Mucosa of descending colon (tissue), 3 donors: ENCODE results near the gene AATK. TPM values are rescaled to one million over a fixed set of nuclear protein-coding genes. Genes with fewer than 3 reads are reported as not detected.

Experiments
- ATAC-seq: fragments of 200-7000 bp; cut with Tn5 transposase; one replicate; pipeline ENCODE4 v1.9.1; 2020; ENCODE audit warnings: mild to moderate bottlenecking, moderate library complexity
- DNase-seq, 3 donors: peaks; one replicate each; pipeline ENCODE4 v3.0.0-alpha.2; 2020
- H3K36me3 ChIP-seq: fragments of 200-600 bp; one replicate; pipeline ENCODE4 v1.8.0; 2021; ENCODE audit warnings: low read depth, mild to moderate bottlenecking
- H3K4me1 ChIP-seq: fragments of 200-600 bp; one replicate; pipeline ENCODE4 v1.8.0; 2021; ENCODE audit warnings: low read depth, mild to moderate bottlenecking
- H3K4me3 ChIP-seq: fragments of 200-600 bp; one replicate; pipeline ENCODE4 v1.8.0; 2021; ENCODE audit warnings: mild to moderate bottlenecking
- H3K9me3 ChIP-seq: fragments of 200-600 bp; one replicate; pipeline ENCODE4 v1.8.0; 2021; ENCODE audit warnings: mild to moderate bottlenecking
- CTCF ChIP-seq: fragments of 200-600 bp; IDR thresholded peaks from one replicate; pipeline ENCODE4 v1.8.0; 2022; ENCODE audit warnings: antibody characterized with exemption, mild to moderate bottlenecking
- intact Hi-C, 2 donors: fragments of 100-400 bp; cut with DNase I in 1 of 2; cut with micrococcal nuclease in 1 of 2; formaldehyde crosslinking; loops; one replicate each; pipeline versions ENCODE4 v1.11.0 to v1.11.1; 2022; cut with DNase I, micrococcal nuclease
- total RNA-seq, 3 donors: library from RNA; stranded (reverse); fragmentation: NEBNext Ultra II Directional in 2 of 3; extraction: Animal tissue kit (Norgen Biotek cat#: 25700) in 2 of 3; gene quantifications; one replicate each; pipeline versions ENCODE4 v1.2.1 to v1.2.4, GENCODE V29; 2021 to 2023
- donor health status: DM: no; HTN: no; CAD: no; lungs with moderate emphysema.
- donor health status: DM: no; HTN: no; CAD: no.
- donor health status: DM: no; HTN: yes; CAD: no.

The AATK gene
- total RNA-seq, 3 donors from 2014 or later, result 9.9 to 23.8 (median 15.6) TPM

DNA sequence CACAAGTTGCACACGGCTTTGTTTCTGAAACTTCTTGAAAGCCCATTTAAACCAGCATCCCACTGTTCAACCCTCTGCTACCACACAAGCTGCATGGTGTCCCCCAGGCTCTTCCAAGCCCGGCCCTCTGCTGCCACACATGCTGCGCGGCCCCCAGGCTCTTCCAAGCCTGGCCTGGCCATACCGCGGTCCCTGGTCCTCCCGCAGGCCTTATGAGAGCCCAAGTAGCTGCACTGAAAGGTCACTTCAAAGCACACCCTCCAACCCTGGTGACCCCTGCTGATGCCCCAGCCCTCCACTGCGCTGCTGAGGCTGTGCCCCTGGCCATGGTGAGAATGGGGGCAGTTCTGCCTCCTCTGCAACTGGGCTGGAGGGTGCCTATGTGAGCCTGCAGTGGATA, 26.6 kb downstream of the AATK start:
- H3K9me3 ChIP-seq, result no peaks in the 10 kb centered on the region
- no peak for ATAC-seq
- DNase-seq, result no peak
- no peaks in the 10 kb centered on the region for H3K4me1 ChIP-seq
- TF ChIP-seq CTCF, result no peak
- intact Hi-C loops, result no loop called here
- no peak overlapping the region for H3K4me3 ChIP-seq
- H3K36me3 ChIP-seq, result no peaks in the 10 kb centered on the region

DNA sequence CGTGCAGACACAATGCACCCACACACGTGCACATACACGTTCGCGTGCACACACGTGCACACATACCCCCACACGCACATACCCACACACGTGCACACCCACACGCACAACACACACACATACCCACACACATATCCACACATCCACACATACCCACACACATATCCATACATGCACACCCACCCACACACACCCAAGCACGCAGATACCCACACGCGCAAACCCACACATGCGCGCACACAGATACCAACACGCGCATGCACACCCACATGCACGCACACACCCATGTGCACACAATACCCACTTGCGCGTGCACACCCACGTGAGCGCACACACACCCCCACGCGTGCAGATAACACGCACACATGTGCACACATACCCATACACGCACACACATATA, 27.5 kb downstream of the AATK start:
- ATAC-seq, result no peak
- no peaks in the 10 kb centered on the region for H3K9me3 ChIP-seq
- intact Hi-C loops, result no loop called here
- no peaks in the 10 kb centered on the region for H3K4me1 ChIP-seq
- no peak for TF ChIP-seq CTCF
- no peak for DNase-seq
- no peak overlapping the region for H3K4me3 ChIP-seq
- no peaks in the 10 kb centered on the region for H3K36me3 ChIP-seq

DNA sequence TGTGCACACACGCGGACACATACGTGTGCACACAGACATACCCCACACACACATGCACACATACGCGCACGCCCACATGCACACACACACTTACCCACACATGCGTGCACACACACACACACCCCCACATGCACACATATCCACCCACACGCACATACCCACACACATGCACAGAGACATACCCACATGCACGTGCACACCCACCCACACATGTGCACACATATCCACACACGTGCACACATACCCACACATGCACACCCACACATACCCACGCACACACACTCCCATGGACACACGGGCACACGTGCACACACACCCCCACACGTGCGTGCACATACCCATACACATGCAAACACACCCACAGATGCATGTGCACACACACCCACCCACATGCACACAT, 27.9 kb downstream of the AATK start:
- DNase-seq (no peak), ATAC-seq (no peak)
- no peaks in the 10 kb centered on the region for H3K36me3 ChIP-seq
- TF ChIP-seq CTCF, result no peak
- no peaks in the 10 kb centered on the region for H3K4me1 ChIP-seq
- H3K4me3 ChIP-seq, result no peak overlapping the region
- intact Hi-C loops, result no loop called here
- no peaks in the 10 kb centered on the region for H3K9me3 ChIP-seq

DNA sequence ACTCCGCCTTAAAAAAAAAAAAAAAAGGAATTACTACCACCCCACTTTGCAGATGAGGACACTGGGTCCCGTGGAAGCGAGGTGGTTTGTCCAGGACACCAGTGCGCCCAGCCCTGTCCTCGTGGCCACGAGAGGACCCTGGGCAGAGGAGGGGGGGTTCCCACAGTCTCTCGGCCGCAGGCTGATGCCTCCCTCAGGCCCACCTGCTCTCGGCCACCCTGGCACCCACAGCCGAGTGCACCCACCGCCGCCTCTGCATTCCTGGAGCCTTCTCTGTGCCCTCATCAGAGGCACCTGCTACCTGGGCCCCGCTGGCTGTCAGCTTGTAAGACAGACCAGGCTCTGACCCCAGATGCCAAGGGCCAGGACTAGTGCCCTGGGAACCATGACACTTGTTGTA, 28.8 kb downstream of the AATK start:
- no peaks in the 10 kb centered on the region for H3K9me3 ChIP-seq
- intact Hi-C loops, result no loop called here
- ATAC-seq, result no peak
- no peak overlapping the region for H3K4me3 ChIP-seq
- no peak for TF ChIP-seq CTCF
- no peaks in the 10 kb centered on the region for H3K36me3 ChIP-seq
- DNase-seq, result no peak
- H3K4me1 ChIP-seq, result peaks cover 2% of the 10 kb centered on the region

- intact Hi-C loops, result no loop called here
- Histone ChIP-seq H3K4me3 (no peak overlapping the region), H3K4me1 (peaks cover 7% of the 10 kb centered on the region), H3K9me3 (no peaks in the 10 kb centered on the region), H3K36me3 (no peaks in the 10 kb centered on the region)
- ATAC-seq (no peak), DNase-seq (no peak)
- no peak for TF ChIP-seq CTCF
Measured at GRCh38 chr17:81136366-81136765, 29.7 kb downstream of the AATK start.

DNA sequence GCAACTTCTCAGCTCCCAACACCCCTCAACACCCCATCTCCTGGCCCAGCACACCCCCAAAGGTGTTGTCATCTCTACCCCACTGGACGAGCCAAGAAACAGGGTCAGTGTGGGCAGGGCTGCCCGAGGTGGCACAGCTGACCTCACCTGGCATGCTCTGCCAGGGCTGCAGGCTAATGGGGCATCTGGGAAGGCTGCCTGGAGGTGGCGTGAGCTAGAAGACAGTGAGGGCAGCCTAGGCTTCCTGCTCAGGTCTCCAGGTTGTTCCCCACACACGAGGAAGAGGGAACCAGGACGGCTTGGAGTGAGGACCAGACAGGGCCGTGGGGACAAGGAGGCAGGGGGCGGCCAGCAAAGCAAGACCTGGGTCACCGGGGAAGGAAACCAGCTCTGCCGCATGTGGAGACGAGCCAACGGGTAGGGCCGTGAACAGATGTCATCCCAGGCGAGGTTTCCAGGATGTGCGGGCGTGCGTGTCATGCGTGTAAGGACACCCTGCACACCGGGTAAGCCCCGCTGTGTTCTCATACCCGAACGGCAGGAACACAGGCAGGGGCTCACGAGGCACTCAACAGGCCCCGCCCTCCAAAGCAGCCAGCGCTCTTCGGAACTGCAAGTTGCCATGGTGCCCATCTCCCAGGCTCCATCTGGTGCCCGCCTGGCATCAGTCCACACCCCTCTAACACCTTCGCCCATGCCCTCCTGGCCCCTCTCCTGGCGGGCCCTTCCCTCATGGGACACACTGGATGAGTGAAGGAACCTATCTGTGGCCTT, 30.3 kb downstream of the AATK start:
- TF ChIP-seq CTCF, result no peak
- H3K4me3 ChIP-seq, result no peak overlapping the region
- peak; percentile 16 for ATAC-seq
- no peaks in the 10 kb centered on the region for H3K9me3 ChIP-seq
- peak in 1 of 3 donors; percentile 25 for DNase-seq
- intact Hi-C loops, result no loop called here
- H3K4me1 ChIP-seq, result peaks cover 7% of the 10 kb centered on the region
- H3K36me3 ChIP-seq, result no peaks in the 10 kb centered on the region
